ENCODE data around the gene BCAR1.

GRCh38 chr16:75193730-75194444, 57.5 kb downstream of the BCAR1 start:
- TF ChIP-seq, protein P1, sequence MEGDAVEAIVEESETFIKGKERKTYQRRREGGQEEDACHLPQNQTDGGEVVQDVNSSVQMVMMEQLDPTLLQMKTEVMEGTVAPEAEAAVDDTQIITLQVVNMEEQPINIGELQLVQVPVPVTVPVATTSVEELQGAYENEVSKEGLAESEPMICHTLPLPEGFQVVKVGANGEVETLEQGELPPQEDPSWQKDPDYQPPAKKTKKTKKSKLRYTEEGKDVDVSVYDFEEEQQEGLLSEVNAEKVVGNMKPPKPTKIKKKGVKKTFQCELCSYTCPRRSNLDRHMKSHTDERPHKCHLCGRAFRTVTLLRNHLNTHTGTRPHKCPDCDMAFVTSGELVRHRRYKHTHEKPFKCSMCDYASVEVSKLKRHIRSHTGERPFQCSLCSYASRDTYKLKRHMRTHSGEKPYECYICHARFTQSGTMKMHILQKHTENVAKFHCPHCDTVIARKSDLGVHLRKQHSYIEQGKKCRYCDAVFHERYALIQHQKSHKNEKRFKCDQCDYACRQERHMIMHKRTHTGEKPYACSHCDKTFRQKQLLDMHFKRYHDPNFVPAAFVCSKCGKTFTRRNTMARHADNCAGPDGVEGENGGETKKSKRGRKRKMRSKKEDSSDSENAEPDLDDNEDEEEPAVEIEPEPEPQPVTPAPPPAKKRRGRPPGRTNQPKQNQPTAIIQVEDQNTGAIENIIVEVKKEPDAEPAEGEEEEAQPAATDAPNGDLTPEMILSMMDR (IDR thresholded peaks at IDR 0.05) = no peak
- TF ChIP-seq POLR2A (IDR thresholded peaks at IDR 0.05) = no peak
